GM21528 (cell line): ENCODE data around the gene SBF2.
"Not testable (repeated sequence)": the region's sequence is repeated elsewhere in the genome, so short reads cannot be mapped to it uniquely, and the experiment has no call there.

ENCODE experiments used
- ATAC-seq: cut with Tn5 transposase; IDR thresholded peaks from one replicate; pipeline ENCODE4 v1.9.1; 2021; ENCODE audit warnings: mild to moderate bottlenecking, moderate library complexity; ENCODE audit not compliant: unreplicated experiment, low FRiP score

The SBF2 gene

GRCh38 chr11:10029386-10030121, 264.5 kb downstream of the SBF2 start:
- ATAC-seq: no peak

- ATAC-seq: no peak
Measured at GRCh38 chr11:10026514-10026913, 267.5 kb downstream of the SBF2 start.

GRCh38 chr11:10023212-10023611, 270.8 kb downstream of the SBF2 start:
- ATAC-seq: no peak

- ATAC-seq: no peak
Measured at GRCh38 chr11:10022764-10023163, 271.3 kb downstream of the SBF2 start.

- no peak for ATAC-seq
Measured at GRCh38 chr11:10021563-10021962, 272.5 kb downstream of the SBF2 start.

- no peak for ATAC-seq
Measured at GRCh38 chr11:10019906-10020682, 273.9 kb downstream of the SBF2 start.

GRCh38 chr11:10017911-10018310, 276.1 kb downstream of the SBF2 start:
- ATAC-seq: no peak

- no peak for ATAC-seq
Measured at GRCh38 chr11:10017050-10017449, 277.0 kb downstream of the SBF2 start.

GRCh38 chr11:10012068-10012467, 282.0 kb downstream of the SBF2 start:
- no peak for ATAC-seq

- no peak for ATAC-seq
Measured at GRCh38 chr11:10005955-10006525, 288.0 kb downstream of the SBF2 start.

GRCh38 chr11:10004526-10005113, 289.4 kb downstream of the SBF2 start:
- no peak for ATAC-seq

GRCh38 chr11:10002221-10002620, 291.8 kb downstream of the SBF2 start:
- no peak for ATAC-seq

- no peak for ATAC-seq
Measured at GRCh38 chr11:9992306-9992705, 301.7 kb downstream of the SBF2 start.

GRCh38 chr11:9990221-9990973, 303.6 kb downstream of the SBF2 start:
- ATAC-seq: no peak

- not testable (repeated sequence) for ATAC-seq
Measured at GRCh38 chr11:9987303-9987702, 306.7 kb downstream of the SBF2 start.

- ATAC-seq: no peak
Measured at GRCh38 chr11:9982796-9983579, 311.0 kb downstream of the SBF2 start.

- no peak for ATAC-seq
Measured at GRCh38 chr11:9982127-9982795, 311.8 kb downstream of the SBF2 start.

GRCh38 chr11:9980931-9981330, 313.1 kb downstream of the SBF2 start:
- no peak for ATAC-seq

- no peak for ATAC-seq
Measured at GRCh38 chr11:9977554-9977953, 316.5 kb downstream of the SBF2 start.
